Endodermal cell (in vitro differentiated cells): ENCODE measurements around the gene ADORA1. TPM values are rescaled to one million over a fixed set of nuclear protein-coding genes. Genes with fewer than 3 reads are reported as not detected.
A peak's percentile ranks its signal among the peaks of the same experiment; 100 is the strongest.

Experiments
- DNase-seq: peaks from one replicate; pipeline ENCODE4 v3.0.0-alpha.2; 2017
- H3K27ac ChIP-seq: 2 replicates; pipeline ENCODE4 v1.5.1; 2013; ENCODE audit warnings: mild to moderate bottlenecking, low read depth, low read length, moderate library complexity
- H3K27me3 ChIP-seq: 2 replicates; pipeline ENCODE4 v1.6.1; 2013; ENCODE audit warnings: mild to moderate bottlenecking, low read length, moderate library complexity; ENCODE audit not compliant: insufficient read depth, control insufficient read depth, poor library complexity, severe bottlenecking
- H3K36me3 ChIP-seq: 2 replicates; pipeline ENCODE4 v1.7.0; 2013; ENCODE audit warnings: mild to moderate bottlenecking, low read length, moderate library complexity; ENCODE audit not compliant: control insufficient read depth, insufficient read depth
- H3K4me1 ChIP-seq: one replicate; pipeline ENCODE4 v1.7.0; 2013; ENCODE audit warnings: low read length; ENCODE audit not compliant: control insufficient read depth, insufficient read depth
- H3K4me3 ChIP-seq: 2 replicates; pipeline ENCODE4 v1.5.1; 2013; ENCODE audit warnings: mild to moderate bottlenecking, low read length, moderate library complexity
- H3K9ac ChIP-seq: 2 replicates; pipeline ENCODE4 v1.6.1; 2013; ENCODE audit warnings: mild to moderate bottlenecking, low read length, moderate library complexity; ENCODE audit not compliant: poor library complexity, severe bottlenecking; ENCODE audit errors: extremely low read depth
- H3K9me3 ChIP-seq: 2 replicates; pipeline ENCODE4 v1.6.1; 2013; ENCODE audit warnings: mild to moderate bottlenecking, low read length, moderate library complexity; ENCODE audit not compliant: control insufficient read depth
- H3K27ac Mint-ChIP-seq: 2 replicates; pipeline ENCODE4 v1.8.0; 2020; ENCODE audit warnings: mixed read lengths
- H3K27me3 Mint-ChIP-seq: 2 replicates; pipeline ENCODE4 v1.8.0; 2021; ENCODE audit warnings: mild to moderate bottlenecking, mixed read lengths; ENCODE audit not compliant: insufficient read depth
- H3K36me3 Mint-ChIP-seq: 2 replicates; pipeline ENCODE4 v1.8.0; 2020; ENCODE audit warnings: low read depth, mixed read lengths
- H3K4me1 Mint-ChIP-seq: 2 replicates; pipeline ENCODE4 v1.8.0; 2020; ENCODE audit warnings: mixed read lengths
- H3K4me3 Mint-ChIP-seq: 2 replicates; pipeline ENCODE4 v1.8.0; 2020; ENCODE audit warnings: mild to moderate bottlenecking, moderate library complexity, mixed read lengths
- H3K9me3 Mint-ChIP-seq: 2 replicates; pipeline ENCODE4 v1.8.0; 2020; ENCODE audit warnings: mild to moderate bottlenecking, mixed read lengths
- CTCF ChIP-seq: fragments of 200-600 bp; sonication (generic); conservative IDR thresholded peaks from 2 replicates; pipeline ENCODE4 v1.5.0; 2021; ENCODE audit warnings: antibody characterized with exemption, mild to moderate bottlenecking
- WGBS, 2 experiments: methylation state at CpG; one replicate each; pipeline versions ENCODE4 v1.1.5 to v1.1.7; 2013; ENCODE audit warnings: missing lambda C conversion rate in 2 of 2, mixed read lengths in 1 of 2; ENCODE audit not compliant: insufficient coverage in 1 of 2, insufficient read length in 1 of 2; 5-methylcytosine and 5-hydroxymethylcytosine counted together
- total RNA-seq, 2 donors: library from RNA; stranded (reverse); fragmentation: NEBNext Ultra II Directional in 1 of 2; extraction: Animal tissue kit (Norgen Biotek cat#: 25700) in 1 of 2; gene quantifications; 2 replicates in 1 of 2; 3 replicates in 1 of 2; pipeline ENCODE4 v1.2.1, GENCODE V29; 2021

The ADORA1 gene
- total RNA-seq, 2 donors from 2014 or later, result 2.0 to 2.1 TPM

GRCh38 chr1:203100516-203100869 lies 27.0 kb upstream of the ADORA1 start:
- Mint-ChIP-seq H3K36me3 (no peaks in the 10 kb centered on the region), H3K4me1 (no peaks in the 10 kb centered on the region), H3K27me3 (peaks cover 5% of the 10 kb centered on the region), H3K27ac (no peak overlapping the region), H3K4me3 (no peak overlapping the region), H3K9me3 (peaks cover 26% of the 10 kb centered on the region)
- Histone ChIP-seq H3K4me1 (peaks cover 5% of the 10 kb centered on the region), H3K9me3 (peaks cover 32% of the 10 kb centered on the region), H3K27me3 (no peaks in the 10 kb centered on the region), H3K36me3 (no peaks in the 10 kb centered on the region), H3K27ac (no peak overlapping the region), H3K4me3 (no peak overlapping the region), H3K9ac (no peak overlapping the region)
- DNase-seq, result no peak
- TF ChIP-seq CTCF, result no peak

- H3K9ac ChIP-seq, result no peak overlapping the region
- Mint-ChIP-seq H3K27ac (no peak overlapping the region), H3K27me3 (peaks cover 3% of the 10 kb centered on the region), H3K36me3 (no peaks in the 10 kb centered on the region), H3K9me3 (peaks cover 13% of the 10 kb centered on the region), H3K4me3 (no peak overlapping the region), H3K4me1 (no peaks in the 10 kb centered on the region)
- H3K27me3 ChIP-seq, result no peaks in the 10 kb centered on the region
- peaks cover 21% of the 10 kb centered on the region for H3K9me3 ChIP-seq
- TF ChIP-seq CTCF, result no peak
- peaks cover 5% of the 10 kb centered on the region for H3K4me1 ChIP-seq
- H3K36me3 ChIP-seq, result no peaks in the 10 kb centered on the region
- WGBS, 2 experiments, result 89 to 92% methylated on average over 6 of the region's 6 CpGs
- H3K4me3 ChIP-seq, result no peak overlapping the region
- H3K27ac ChIP-seq, result no peak overlapping the region
- DNase-seq, result peak; percentile 32
Measured at GRCh38 chr1:203101813-203102634, 25.5 kb upstream of the ADORA1 start.

- H3K27me3 ChIP-seq, result peaks cover 7% of the 10 kb centered on the region
- WGBS, 2 experiments, result 87 to 100% methylated on average over 1 to 4 of the region's 4 CpGs
- no peaks in the 10 kb centered on the region for H3K36me3 ChIP-seq
- H3K9me3 ChIP-seq, result peaks cover 15% of the 10 kb centered on the region
- H3K4me1 ChIP-seq, result peaks cover 5% of the 10 kb centered on the region
- no peak overlapping the region for H3K27ac ChIP-seq
- no peaks in the 10 kb centered on the region for H3K4me1 Mint-ChIP-seq
- no peak overlapping the region for H3K4me3 Mint-ChIP-seq
- no peak overlapping the region for H3K4me3 ChIP-seq
- no peak overlapping the region for H3K9ac ChIP-seq
- H3K27ac Mint-ChIP-seq, result no peak overlapping the region
- peak; percentile 26 for DNase-seq
- H3K27me3 Mint-ChIP-seq, result peaks cover 10% of the 10 kb centered on the region
- peaks cover 7% of the 10 kb centered on the region for H3K9me3 Mint-ChIP-seq
- TF ChIP-seq CTCF, result no peak
- H3K36me3 Mint-ChIP-seq, result no peaks in the 10 kb centered on the region
Measured at GRCh38 chr1:203103216-203103615, 24.3 kb upstream of the ADORA1 start.
